HG03175 (cell line): Measurements from ENCODE around the gene MAST3.
A peak's percentile ranks its signal among the peaks of the same experiment; 100 is the strongest.
"Not testable (repeated sequence)": the region's sequence is repeated elsewhere in the genome, so short reads cannot be mapped to it uniquely, and the experiment has no call there.

ENCODE experiments used
- ATAC-seq: cut with Tn5 transposase; IDR thresholded peaks from one replicate; pipeline ENCODE4 v1.9.1; 2021; ENCODE audit warnings: mild to moderate bottlenecking, moderate library complexity; ENCODE audit not compliant: unreplicated experiment

MAST3 gene

DNA sequence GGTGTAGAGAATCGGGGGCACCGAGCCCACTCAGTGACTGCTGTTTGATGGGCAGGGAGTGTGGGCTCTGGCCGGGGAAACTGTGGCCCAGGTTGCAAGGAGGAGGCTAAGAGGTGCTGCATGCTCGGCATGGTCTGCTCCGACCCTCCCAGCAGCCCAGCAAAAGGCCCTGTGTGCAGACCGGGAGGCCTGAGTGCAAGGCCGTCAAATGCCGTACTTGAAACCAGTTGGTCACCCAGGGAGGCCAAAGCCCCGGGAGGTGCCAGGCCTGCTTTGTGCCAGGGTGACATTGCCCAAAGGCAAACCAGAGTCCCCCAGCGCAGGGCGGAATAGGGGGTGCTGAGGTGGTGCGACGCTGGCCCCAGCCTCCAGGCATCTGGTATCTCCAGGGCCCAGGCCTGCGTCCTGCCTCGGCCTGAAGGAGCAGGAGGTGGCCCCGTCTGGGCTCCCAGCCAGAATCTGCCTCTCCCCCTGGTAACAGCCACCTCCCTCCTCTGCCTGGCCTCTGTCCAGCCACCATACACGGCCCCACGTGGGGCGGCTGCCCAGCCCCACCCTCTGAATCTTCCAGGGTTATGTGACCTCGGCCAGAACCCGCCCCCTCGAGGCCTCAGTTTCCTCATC is 59.4 kb downstream of the MAST3 start:
- ATAC-seq, result no peak

GRCh38 chr19:18157465-18158063 is 60.0 kb downstream of the MAST3 start:
- no peak for ATAC-seq

- no peak for ATAC-seq
Observed at GRCh38 chr19:18158467-18158866, 60.9 kb downstream of the MAST3 start.

DNA sequence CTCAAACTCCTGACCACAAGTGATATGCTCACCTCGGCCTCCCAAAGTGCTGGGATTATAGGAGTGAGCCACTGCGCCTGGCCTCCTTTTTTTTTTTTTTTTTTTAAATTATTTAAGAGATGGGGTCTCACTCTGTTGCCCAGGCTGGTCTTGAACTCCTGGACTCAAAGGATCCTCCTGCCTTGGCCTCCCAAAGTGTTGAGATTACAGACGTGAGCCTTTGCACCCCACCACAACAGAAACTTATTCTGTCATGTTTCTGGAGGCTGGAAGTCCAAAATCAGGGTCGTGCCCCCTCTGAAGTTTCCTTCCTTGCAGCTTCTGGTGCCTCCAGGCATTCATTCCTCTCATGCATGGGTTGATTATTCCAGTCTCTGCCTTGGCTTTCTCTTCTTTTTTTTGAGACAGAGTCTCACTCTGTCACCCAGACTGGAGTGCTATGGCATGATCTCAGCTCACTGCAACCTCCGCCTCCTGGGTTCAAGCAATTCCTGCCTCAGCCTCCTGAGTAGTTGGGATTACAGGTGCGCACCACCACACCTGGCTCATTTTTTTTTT is 61.6 kb downstream of the MAST3 start:
- ATAC-seq, result not testable (repeated sequence)

DNA sequence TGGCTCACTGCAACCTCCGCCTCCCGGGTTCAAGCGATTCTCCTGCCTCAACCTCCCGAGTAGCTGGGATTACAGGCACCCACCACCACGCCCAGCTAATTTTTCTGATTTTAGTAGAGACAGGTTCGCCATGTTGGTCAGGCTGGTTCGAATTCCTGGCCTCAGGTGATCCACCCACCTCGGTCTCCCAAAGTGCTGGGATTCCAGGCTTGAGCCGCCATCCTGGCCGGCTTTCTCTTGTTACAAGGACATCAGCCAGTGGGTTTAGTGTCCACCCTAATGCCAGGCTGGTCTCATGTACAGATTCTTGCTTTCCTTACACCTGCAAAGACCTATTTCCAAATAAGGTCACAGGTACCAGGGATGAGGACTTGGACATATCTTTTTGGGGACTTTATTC is 62.2 kb downstream of the MAST3 start:
- no peak for ATAC-seq

DNA sequence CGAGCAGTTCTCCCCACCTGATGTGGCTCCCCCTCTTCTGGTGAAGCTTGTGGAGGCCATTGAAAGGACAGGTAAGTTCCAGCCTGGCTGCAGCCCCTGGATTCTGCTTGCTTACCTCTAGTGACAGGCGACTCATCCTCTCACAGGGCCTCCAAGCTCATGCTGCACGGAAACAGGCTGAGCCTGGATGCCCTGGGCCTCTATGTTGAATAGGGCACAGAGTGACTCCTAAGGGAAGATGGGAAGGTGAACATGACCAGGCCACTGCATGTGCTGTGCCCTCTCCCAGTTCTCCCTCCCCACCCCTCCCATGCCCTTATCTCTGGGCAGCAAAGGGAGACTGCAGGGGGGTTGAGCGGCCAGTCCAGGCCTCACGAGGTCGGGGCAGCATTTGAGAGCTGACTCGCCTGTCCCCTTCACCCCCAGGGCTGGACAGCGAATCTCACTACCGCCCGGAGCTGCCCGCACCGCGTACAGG is 63.0 kb downstream of the MAST3 start:
- ATAC-seq, result no peak

DNA sequence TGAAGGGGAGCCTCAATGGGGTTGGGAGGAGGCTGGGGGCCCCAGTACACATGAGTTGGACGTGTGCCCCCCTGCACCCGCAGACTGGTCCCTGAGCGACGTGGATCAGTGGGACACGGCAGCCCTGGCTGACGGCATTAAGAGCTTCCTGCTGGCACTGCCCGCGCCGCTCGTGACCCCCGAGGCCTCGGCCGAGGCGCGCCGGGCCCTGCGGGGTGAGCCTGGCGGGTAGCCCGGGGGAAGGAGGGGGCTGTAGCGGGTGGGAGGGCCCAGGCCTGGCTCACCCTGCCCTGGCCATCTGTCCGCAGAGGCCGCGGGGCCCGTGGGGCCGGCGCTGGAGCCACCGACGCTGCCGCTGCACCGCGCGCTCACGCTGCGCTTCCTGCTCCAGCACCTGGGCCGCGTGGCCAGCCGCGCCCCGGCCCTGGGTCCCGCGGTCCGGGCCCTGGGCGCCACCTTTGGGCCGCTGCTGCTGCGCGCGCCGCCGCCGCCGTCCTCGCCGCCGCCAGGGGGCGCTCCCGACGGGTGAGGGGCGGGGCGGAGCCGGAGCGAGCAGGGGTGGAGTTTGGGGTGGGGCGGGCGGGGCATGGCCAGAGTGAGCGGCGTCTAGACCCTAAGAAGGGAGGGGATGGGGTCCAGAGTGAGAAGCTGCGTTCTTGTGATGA is 63.5 kb downstream of the MAST3 start:
- ATAC-seq, result peak; percentile 64

GRCh38 chr19:18161636-18162002 is 64.0 kb downstream of the MAST3 start:
- no peak for ATAC-seq

GRCh38 chr19:18164072-18164471 is 66.5 kb downstream of the MAST3 start:
- no peak for ATAC-seq

- no peak for ATAC-seq
Observed at GRCh38 chr19:18165794-18166544, 68.4 kb downstream of the MAST3 start.

DNA sequence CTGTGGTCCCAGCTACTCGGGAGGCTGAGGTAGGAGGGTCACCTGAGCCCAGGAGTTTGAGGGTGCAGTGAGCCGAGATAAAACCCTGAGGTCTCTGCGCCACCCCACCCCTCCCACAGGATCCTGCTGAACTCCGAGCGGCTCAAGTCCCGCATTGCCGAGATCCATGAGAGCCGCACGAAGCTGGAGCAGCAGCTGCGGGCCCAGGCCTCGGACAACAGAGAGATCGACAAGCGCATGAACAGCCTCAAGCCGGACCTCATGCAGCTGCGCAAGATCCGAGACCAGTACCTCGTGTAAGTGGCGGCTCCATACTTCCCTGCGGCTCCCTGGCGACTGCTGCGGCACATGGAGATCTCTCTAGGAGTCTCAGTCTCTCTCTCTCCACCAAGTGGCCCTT is 69.4 kb downstream of the MAST3 start:
- ATAC-seq, result no peak

- ATAC-seq, result no peak
Observed at GRCh38 chr19:18167975-18168645, 70.5 kb downstream of the MAST3 start.

GRCh38 chr19:18168673-18169381 is 71.2 kb downstream of the MAST3 start:
- ATAC-seq, result no peak

GRCh38 chr19:18170714-18171255 is 73.2 kb downstream of the MAST3 start:
- ATAC-seq, result no peak

- ATAC-seq, result no peak
Observed at GRCh38 chr19:18171605-18172327, 74.2 kb downstream of the MAST3 start.

DNA sequence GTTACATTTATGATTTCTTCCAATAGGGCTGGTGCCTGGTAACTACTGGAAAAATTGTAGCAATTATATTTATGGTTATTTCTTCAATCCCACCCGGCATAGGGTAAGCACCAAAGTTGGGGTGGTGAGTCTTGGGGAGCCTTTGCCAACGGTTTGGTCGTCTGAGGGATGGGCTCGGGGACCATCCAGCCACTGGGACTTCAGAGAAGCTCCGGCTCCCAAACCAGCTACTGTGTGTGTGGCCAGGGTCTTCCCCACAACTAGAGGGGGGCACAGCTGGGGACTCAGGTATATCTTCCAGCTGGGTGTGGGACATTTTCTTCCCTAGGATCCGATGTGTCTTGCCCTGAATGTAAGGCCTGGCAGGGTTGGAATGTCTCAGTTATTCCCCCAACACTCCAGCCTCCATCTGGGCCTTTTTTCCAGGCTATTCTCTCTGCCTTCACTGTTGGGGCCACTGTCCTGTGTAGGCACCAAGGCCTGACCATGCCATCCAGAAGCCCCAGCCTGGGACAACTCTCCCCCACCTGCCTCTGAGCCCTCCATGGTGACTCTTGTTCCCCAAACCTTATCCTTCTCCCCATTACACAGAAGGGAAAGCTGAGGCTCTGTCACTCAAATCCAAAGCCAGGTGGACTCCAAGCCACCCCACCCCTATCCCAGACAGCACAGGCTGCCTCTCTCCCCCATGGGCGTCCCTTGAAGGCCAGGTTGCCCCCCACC is 74.9 kb downstream of the MAST3 start:
- no peak for ATAC-seq

DNA sequence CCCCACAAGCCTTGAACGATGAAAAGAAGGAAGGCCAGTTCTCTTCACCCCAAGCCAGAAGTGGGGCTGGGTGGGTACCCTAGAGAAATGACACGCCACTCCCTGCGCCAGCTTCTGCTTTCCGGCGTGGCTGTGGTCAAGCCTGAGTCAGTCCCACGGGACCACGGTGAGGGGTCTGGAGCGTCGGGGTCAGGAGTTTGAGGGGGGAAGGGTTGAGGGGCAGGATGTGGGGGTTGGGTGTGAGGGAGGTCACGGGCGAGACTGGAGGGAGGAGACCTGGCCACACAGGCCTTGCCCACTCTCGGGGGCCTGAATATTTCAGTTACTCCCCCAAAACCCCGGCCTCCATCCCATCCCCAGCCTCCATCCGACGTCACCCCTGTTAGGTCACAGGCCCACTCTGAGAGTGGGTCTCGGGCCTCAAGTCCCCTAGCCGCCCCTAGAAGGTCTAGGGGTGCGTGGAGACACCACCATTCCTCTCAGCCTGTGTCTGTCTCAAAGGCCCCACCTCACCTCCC is 75.5 kb downstream of the MAST3 start:
- peak; percentile 14 for ATAC-seq

DNA sequence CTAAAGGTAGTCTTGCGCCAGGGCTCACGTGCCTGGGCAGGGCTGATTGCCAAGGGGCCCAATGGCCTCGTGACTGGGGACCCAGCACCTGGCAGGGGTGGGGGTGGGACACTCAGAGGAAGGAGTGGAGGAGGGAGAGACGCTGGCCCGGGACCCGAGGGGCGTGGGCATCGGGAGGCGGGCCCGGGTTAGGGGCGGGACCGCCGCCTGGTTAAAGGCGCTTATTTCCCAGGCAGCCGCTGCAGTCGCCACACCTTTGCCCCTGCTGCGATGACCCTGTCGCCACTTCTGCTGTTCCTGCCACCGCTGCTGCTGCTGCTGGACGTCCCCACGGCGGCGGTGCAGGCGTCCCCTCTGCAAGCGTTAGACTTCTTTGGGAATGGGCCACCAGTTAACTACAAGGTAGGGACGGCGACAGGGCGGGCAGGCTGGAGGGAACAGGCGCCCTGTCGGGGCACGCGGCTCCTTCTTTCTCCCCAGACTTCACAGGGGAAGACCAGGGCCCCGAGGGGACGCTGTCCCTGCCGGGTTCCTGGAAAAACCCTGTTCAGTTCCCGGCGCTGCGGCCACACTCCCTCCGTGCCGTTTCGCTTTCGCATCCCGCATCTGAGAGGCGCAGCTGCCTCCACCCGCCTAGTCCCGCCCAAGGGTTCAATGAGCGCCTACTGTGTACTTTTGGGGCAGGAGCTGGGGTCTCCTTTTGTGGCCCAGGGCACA is 76.2 kb downstream of the MAST3 start, which contains the start of gene IFI30:
IFI30 (plus strand) TSS at position 242 of the 717 bp plus-strand sequence; CDS start at position 271, 29 bp downstream.
- peak; percentile 45 for ATAC-seq
